ENCODE data around the gene GGTLC3. TPM values are rescaled to one million over a fixed set of nuclear protein-coding genes. Genes with fewer than 3 reads are reported as not detected.
"Not testable (repeated sequence)": the region's sequence is repeated elsewhere in the genome, so short reads cannot be mapped to it uniquely, and the experiment has no call there.

Gene GGTLC3
- 1 to 10 TPM in 1 of 4 donors, not detected in 3; 1.2 TPM for polyA plus RNA-seq (ENCODE audit: insufficient read length in 4 of 4)

GRCh38 chr22:18518061-18518460, at the start of gene GGTLC3:
TSS of gene GGTLC3 (minus strand) at chr22:18518161. CDS start at chr22:18517897, 264 bp downstream.
- DNase-seq (ENCODE audit: low read depth in 4 of 4, low spot score in 3 of 4): not testable (repeated sequence)

- not testable (repeated sequence) for DNase-seq (ENCODE audit: low read depth in 4 of 4, low spot score in 3 of 4)
These were observed 42.4 kb upstream of the GGTLC3 start for GRCh38 chr22:18560099-18560974.

- not testable (repeated sequence) for DNase-seq (ENCODE audit: low read depth in 4 of 4, low spot score in 3 of 4)
These were observed 41.0 kb upstream of the GGTLC3 start for GRCh38 chr22:18558939-18559338.

GRCh38 chr22:18558516-18558915, 40.6 kb upstream of the GGTLC3 start:
- not testable (repeated sequence) for DNase-seq (ENCODE audit: low read depth in 4 of 4, low spot score in 3 of 4)

- not testable (repeated sequence) for DNase-seq (ENCODE audit: low read depth in 4 of 4, low spot score in 3 of 4)
These were observed 36.6 kb upstream of the GGTLC3 start for GRCh38 chr22:18554280-18555256.

GRCh38 chr22:18552839-18553597, 35.1 kb upstream of the GGTLC3 start:
- DNase-seq (ENCODE audit: low read depth in 4 of 4, low spot score in 3 of 4): not testable (repeated sequence)

- DNase-seq (ENCODE audit: low read depth in 4 of 4, low spot score in 3 of 4): not testable (repeated sequence)
These were observed 33.1 kb upstream of the GGTLC3 start for GRCh38 chr22:18551046-18551445.

GRCh38 chr22:18549458-18550179, 31.7 kb upstream of the GGTLC3 start:
- DNase-seq (ENCODE audit: low read depth in 4 of 4, low spot score in 3 of 4): not testable (repeated sequence)

- not testable (repeated sequence) for DNase-seq (ENCODE audit: low read depth in 4 of 4, low spot score in 3 of 4)
These were observed 26.7 kb upstream of the GGTLC3 start for GRCh38 chr22:18544615-18545014.

GRCh38 chr22:18543400-18543799, 25.4 kb upstream of the GGTLC3 start:
- not testable (repeated sequence) for DNase-seq (ENCODE audit: low read depth in 4 of 4, low spot score in 3 of 4)

- DNase-seq (ENCODE audit: low read depth in 4 of 4, low spot score in 3 of 4): not testable (repeated sequence)
These were observed 22.0 kb upstream of the GGTLC3 start for GRCh38 chr22:18539994-18540393.

- DNase-seq (ENCODE audit: low read depth in 4 of 4, low spot score in 3 of 4): not testable (repeated sequence)
These were observed 16.4 kb upstream of the GGTLC3 start for GRCh38 chr22:18534315-18534714.

- not testable (repeated sequence) for DNase-seq (ENCODE audit: low read depth in 4 of 4, low spot score in 3 of 4)
These were observed 15.7 kb upstream of the GGTLC3 start for GRCh38 chr22:18533633-18534032.

- not testable (repeated sequence) for DNase-seq (ENCODE audit: low read depth in 4 of 4, low spot score in 3 of 4)
These were observed 11.6 kb upstream of the GGTLC3 start for GRCh38 chr22:18529416-18530145.

- DNase-seq (ENCODE audit: low read depth in 4 of 4, low spot score in 3 of 4): peak in 1 of 4 donors; percentile 20
These were observed 10.8 kb upstream of the GGTLC3 start for GRCh38 chr22:18528597-18529415.

GRCh38 chr22:18527752-18528596, 10.0 kb upstream of the GGTLC3 start, which contains the start of gene TMEM191B:
TSS of gene TMEM191B (plus strand) at chr22:18527802. CDS start at chr22:18527981, 179 bp downstream.
- not testable (repeated sequence) for DNase-seq (ENCODE audit: low read depth in 4 of 4, low spot score in 3 of 4)

GRCh38 chr22:18523328-18523727, 5.4 kb upstream of the GGTLC3 start:
- DNase-seq (ENCODE audit: low read depth in 4 of 4, low spot score in 3 of 4): not testable (repeated sequence)

All from left renal pelvis (tissue), 4 donors.